HCT116 (cell line): ENCODE data around the gene EGFR. TPM values are rescaled to one million over a fixed set of nuclear protein-coding genes. Genes with fewer than 3 reads are reported as not detected.

ENCODE experiments used
- ATAC-seq: fragments of 200-7000 bp; cut with Tn5 transposase; 2 replicates; pipeline ENCODE4 v1.9.1; 2020; ENCODE audit warnings: mild to moderate bottlenecking, moderate library complexity
- BruUV-seq: library from RNA; stranded (reverse); fragments of 400-500 nt; replicated peaks from 2 replicates; lab custom pipeline; 2021; lab: Mats Ljungman, UMichigan
- CTCF ChIA-PET: fragments of 300-600 bp; sonication (Branson Sonifier 250); formaldehyde crosslinking; loops from one replicate; lab custom pipeline; 2021; ENCODE audit warnings: antibody characterized with exemption; lab: Charles Lee
- POLR2A ChIA-PET: fragments of 300-600, 350-600 bp; sonication (Branson Sonifier 250); formaldehyde crosslinking; loops from one replicate; lab custom pipeline; 2021; ENCODE audit warnings: antibody characterized with exemption; lab: Charles Lee
- RAD21 ChIA-PET, 2 experiments: fragments of 300-600 bp; sonication (Branson Sonifier 250); formaldehyde crosslinking; loops; one replicate each; lab custom pipeline; 2023; ENCODE audit warnings: low total read pairs in 2 of 2; ENCODE audit not compliant: uncharacterized antibody in 2 of 2, unreplicated experiment in 2 of 2, low non-redundant PET in 1 of 2; lab: Charles Lee
- DNase-seq: peaks from one replicate; pipeline ENCODE4 v3.0.0-alpha.2; 2010; ENCODE audit warnings: low read depth, low spot score
- H2AFZ ChIP-seq: fragments of 200-600 bp; shearing (Covaris generic), sonication (generic); 2 replicates; pipeline ENCODE4 v1.6.1; 2017; ENCODE audit warnings: low read depth, mixed run types, mixed read lengths, antibody characterized with exemption, low read length; ENCODE audit not compliant: poor library complexity, severe bottlenecking
- H3K27ac ChIP-seq: 2 replicates; pipeline ENCODE4 v1.5.1; 2012; ENCODE audit warnings: low read depth, low read length
- H3K27me3 ChIP-seq: fragments of 200-600 bp; sonication (generic); 2 replicates; pipeline ENCODE4 v1.6.1; 2016; ENCODE audit warnings: mixed run types, low read length, mixed read lengths; ENCODE audit not compliant: insufficient read depth
- H3K36me3 ChIP-seq, 2 experiments: fragments of 200-500 bp in 1 of 2; fragments of 200-600 bp in 1 of 2; sonication (Bioruptor generic) in 1 of 2; sonication (generic) in 1 of 2; 2 replicates each; pipeline versions ENCODE4 v1.5.1 to v1.6.1; 2014 to 2016; ENCODE audit warnings: low read length in 2 of 2, inconsistent platforms in 1 of 2, mixed read lengths in 1 of 2, mixed run types in 1 of 2; ENCODE audit not compliant: insufficient read depth in 2 of 2, control insufficient read depth in 1 of 2
- H3K4me1 ChIP-seq, 2 experiments: fragments of 200-600 bp in 1 of 2; sonication (generic) in 1 of 2; 2 replicates each; pipeline versions ENCODE4 v1.5.1 to v1.6.1; 2012 to 2017; ENCODE audit warnings: low read length in 2 of 2, inconsistent platforms in 1 of 2, mild to moderate bottlenecking in 1 of 2, mixed read lengths in 1 of 2, mixed run types in 1 of 2, moderate library complexity in 1 of 2; ENCODE audit not compliant: insufficient read depth in 2 of 2, control insufficient read depth in 1 of 2
- H3K4me2 ChIP-seq: fragments of 200-600 bp; sonication (generic); 2 replicates; pipeline ENCODE4 v1.6.1; 2017; ENCODE audit warnings: mixed run types, low read length, mixed read lengths
- H3K4me3 ChIP-seq, 2 experiments: fragments of 200-600 bp in 1 of 2; sonication (generic) in 1 of 2; replicated peaks in 1 of 2; 2 replicates each; pipeline ENCODE4 v1.5.1; 2011 to 2016; ENCODE audit warnings: low read length in 2 of 2, control low read depth in 1 of 2, low read depth in 1 of 2, mild to moderate bottlenecking in 1 of 2, mixed read lengths in 1 of 2, mixed run types in 1 of 2
- H3K79me2 ChIP-seq: fragments of 200-600 bp; sonication (generic); 2 replicates; pipeline ENCODE4 v1.6.1; 2017; ENCODE audit warnings: mild to moderate bottlenecking, mixed run types, low read length, moderate library complexity, mixed read lengths; ENCODE audit not compliant: insufficient read depth
- H3K9ac ChIP-seq: fragments of 200-600 bp; sonication (generic); 2 replicates; pipeline ENCODE4 v1.6.1; 2016; ENCODE audit warnings: low read length, mixed read lengths
- H3K9me2 ChIP-seq: fragments of 200-600 bp; sonication (generic), shearing (Covaris generic); 2 replicates; pipeline ENCODE4 v1.6.1; 2017; ENCODE audit warnings: mixed run types, mild to moderate bottlenecking, moderate library complexity; ENCODE audit not compliant: insufficient read depth
- H3K9me3 ChIP-seq, 2 experiments: fragments of 200-500 bp in 1 of 2; fragments of 200-600 bp in 1 of 2; sonication (Bioruptor generic) in 1 of 2; sonication (generic) in 1 of 2; 2 replicates each; pipeline ENCODE4 v1.6.1; 2014 to 2017; ENCODE audit warnings: low read length in 2 of 2, mixed read lengths in 2 of 2, inconsistent platforms in 1 of 2, low read depth in 1 of 2, mild to moderate bottlenecking in 1 of 2, mixed run types in 1 of 2, moderate library complexity in 1 of 2; ENCODE audit not compliant: control insufficient read depth in 1 of 2, insufficient read depth in 1 of 2
- H4K20me1 ChIP-seq: fragments of 200-600 bp; sonication (generic), shearing (Covaris generic); 2 replicates; pipeline ENCODE4 v1.6.1; 2017; ENCODE audit warnings: mixed run types, mild to moderate bottlenecking, moderate library complexity; ENCODE audit not compliant: insufficient read depth
- EZH2 ChIP-seq: fragments of 200-600 bp; sonication (generic); IDR thresholded peaks from 2 replicates; pipeline ENCODE4 v1.6.1; 2017; ENCODE audit warnings: antibody characterized with exemption, mixed run types
- POLR2AphosphoS5 ChIP-seq: IDR thresholded peaks from 2 replicates; pipeline ENCODE4 v1.6.1; 2011; ENCODE audit warnings: mild to moderate bottlenecking, low read depth, low read length, moderate library complexity
- SRF ChIP-seq: IDR thresholded peaks from 2 replicates; pipeline ENCODE4 v1.6.1; 2012; ENCODE audit warnings: low read depth
- TCF7L2 ChIP-seq: IDR thresholded peaks from 2 replicates; pipeline ENCODE4 v1.7.0; 2011; ENCODE audit warnings: borderline replicate concordance, inconsistent platforms; ENCODE audit not compliant: insufficient read depth, insufficient read length; ENCODE audit errors: extremely low read depth
- YY1 ChIP-seq: IDR thresholded peaks from 2 replicates; pipeline ENCODE4 v1.6.1; 2011; ENCODE audit warnings: low read length, low read depth, moderate library complexity, mild to moderate bottlenecking; ENCODE audit not compliant: insufficient replicate concordance; ENCODE audit errors: extremely low read depth
- ZFX ChIP-seq: fragments of 450-650 bp; IDR thresholded peaks from 2 replicates; pipeline ENCODE4 v1.6.1; 2017
- intact Hi-C: fragments of 100-400 bp; cut with micrococcal nuclease; formaldehyde crosslinking; loops from 2 replicates; pipeline ENCODE4 v1.10.0; 2022
- total RNA-seq: library from RNA; stranded (reverse); gene quantifications from one replicate; pipeline ENCODE4 v1.2.1, GENCODE V29; 2021; ENCODE audit not compliant: unreplicated experiment
- TF ChIP-seq, protein P1 (sequence below): IDR thresholded peaks from 2 replicates; pipeline ENCODE4 v1.6.1; 2012; ENCODE audit warnings: low read depth
- TF ChIP-seq, protein P2 (sequence below): IDR thresholded peaks from 2 replicates; pipeline ENCODE4 v1.6.1; 2011; ENCODE audit warnings: mild to moderate bottlenecking, low read length, moderate library complexity; ENCODE audit not compliant: insufficient replicate concordance; ENCODE audit errors: extremely low read depth

EGFR gene
- total RNA-seq, 1 experiment from 2014 or later = 71.5 TPM

DNA sequence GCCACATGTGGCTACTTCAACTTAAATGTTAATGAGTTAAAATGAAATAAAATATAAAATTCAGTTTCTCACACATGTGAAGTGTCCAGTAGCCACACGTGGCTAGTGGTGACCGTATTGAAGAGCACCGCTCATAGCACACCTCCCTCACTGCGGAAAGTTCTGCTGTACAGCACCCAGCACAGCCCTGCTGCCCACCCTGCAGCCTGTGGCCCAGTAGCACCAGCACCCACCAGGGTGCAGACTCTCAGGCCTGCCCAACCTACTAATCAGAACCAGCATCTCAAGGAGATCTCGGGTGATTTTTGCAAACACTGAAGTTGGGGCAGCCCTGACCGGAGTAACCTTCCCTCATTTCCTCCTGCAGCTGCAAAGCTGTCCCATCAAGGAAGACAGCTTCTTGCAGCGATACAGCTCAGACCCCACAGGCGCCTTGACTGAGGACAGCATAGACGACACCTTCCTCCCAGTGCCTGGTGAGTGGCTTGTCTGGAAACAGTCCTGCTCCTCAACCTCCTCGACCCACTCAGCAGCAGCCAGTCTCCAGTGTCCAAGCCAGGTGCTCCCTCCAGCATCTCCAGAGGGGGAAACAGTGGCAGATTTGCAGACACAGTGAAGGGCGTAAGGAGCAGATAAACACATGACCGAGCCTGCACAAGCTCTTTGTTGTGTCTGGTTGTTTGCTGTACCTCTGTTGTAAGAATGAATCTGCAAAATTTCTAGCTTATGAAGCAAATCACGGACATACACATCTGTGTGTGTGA lies 183.5 kb downstream of the EGFR start:
- intact Hi-C loops = no loop called here
- ATAC-seq = no peak
- DNase-seq = no peak
- no peak overlapping the region for H3K4me2 ChIP-seq
- no peaks in the 10 kb centered on the region for H3K4me1 ChIP-seq
- ChIA-PET RAD21 (no interaction called here), POLR2A (no interaction called here), CTCF (no interaction called here)
- H3K4me3 ChIP-seq = no peak overlapping the region
- H3K9me2 ChIP-seq = no peaks in the 10 kb centered on the region
- no peak overlapping the region for H3K27ac ChIP-seq
- no peaks in the 10 kb centered on the region for H3K27me3 ChIP-seq
- H3K9me3 ChIP-seq = no peaks in the 10 kb centered on the region
- H4K20me1 ChIP-seq = no peaks in the 10 kb centered on the region
- no peak overlapping the region for H2AFZ ChIP-seq
- no TSS peak for BruUV-seq
- TF ChIP-seq, protein P1, sequence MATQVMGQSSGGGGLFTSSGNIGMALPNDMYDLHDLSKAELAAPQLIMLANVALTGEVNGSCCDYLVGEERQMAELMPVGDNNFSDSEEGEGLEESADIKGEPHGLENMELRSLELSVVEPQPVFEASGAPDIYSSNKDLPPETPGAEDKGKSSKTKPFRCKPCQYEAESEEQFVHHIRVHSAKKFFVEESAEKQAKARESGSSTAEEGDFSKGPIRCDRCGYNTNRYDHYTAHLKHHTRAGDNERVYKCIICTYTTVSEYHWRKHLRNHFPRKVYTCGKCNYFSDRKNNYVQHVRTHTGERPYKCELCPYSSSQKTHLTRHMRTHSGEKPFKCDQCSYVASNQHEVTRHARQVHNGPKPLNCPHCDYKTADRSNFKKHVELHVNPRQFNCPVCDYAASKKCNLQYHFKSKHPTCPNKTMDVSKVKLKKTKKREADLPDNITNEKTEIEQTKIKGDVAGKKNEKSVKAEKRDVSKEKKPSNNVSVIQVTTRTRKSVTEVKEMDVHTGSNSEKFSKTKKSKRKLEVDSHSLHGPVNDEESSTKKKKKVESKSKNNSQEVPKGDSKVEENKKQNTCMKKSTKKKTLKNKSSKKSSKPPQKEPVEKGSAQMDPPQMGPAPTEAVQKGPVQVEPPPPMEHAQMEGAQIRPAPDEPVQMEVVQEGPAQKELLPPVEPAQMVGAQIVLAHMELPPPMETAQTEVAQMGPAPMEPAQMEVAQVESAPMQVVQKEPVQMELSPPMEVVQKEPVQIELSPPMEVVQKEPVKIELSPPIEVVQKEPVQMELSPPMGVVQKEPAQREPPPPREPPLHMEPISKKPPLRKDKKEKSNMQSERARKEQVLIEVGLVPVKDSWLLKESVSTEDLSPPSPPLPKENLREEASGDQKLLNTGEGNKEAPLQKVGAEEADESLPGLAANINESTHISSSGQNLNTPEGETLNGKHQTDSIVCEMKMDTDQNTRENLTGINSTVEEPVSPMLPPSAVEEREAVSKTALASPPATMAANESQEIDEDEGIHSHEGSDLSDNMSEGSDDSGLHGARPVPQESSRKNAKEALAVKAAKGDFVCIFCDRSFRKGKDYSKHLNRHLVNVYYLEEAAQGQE = no peak
- peaks cover 65 to 80% of the 10 kb centered on the region in 2 experiments for H3K36me3 ChIP-seq
- no peaks in the 10 kb centered on the region for H3K79me2 ChIP-seq
- H3K9ac ChIP-seq = no peak overlapping the region

DNA sequence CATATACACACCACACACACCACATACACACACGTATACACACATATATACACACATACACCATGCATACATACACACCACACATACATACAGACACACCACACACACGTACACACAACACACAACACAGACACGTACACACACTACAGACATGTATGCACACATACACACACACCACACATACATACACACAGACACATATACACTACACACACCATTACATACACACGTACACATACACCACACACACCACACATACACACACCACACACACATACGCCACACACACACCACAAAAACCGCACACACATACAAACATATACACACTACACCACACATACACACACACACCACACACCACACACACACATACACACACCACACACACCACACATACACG lies 184.5 kb downstream of the EGFR start:
- no peaks in the 10 kb centered on the region for H3K9me3 ChIP-seq
- RAD21 ChIA-PET = no interaction called here
- ATAC-seq = no peak
- no peak for DNase-seq
- H3K9ac ChIP-seq = no peak overlapping the region
- no peaks in the 10 kb centered on the region for H3K27me3 ChIP-seq
- no peaks in the 10 kb centered on the region for H3K79me2 ChIP-seq
- BruUV-seq = no TSS peak
- no peak overlapping the region for H3K4me2 ChIP-seq
- no peak overlapping the region for H2AFZ ChIP-seq
- no peak overlapping the region for H3K27ac ChIP-seq
- POLR2A ChIA-PET = no interaction called here
- intact Hi-C loops = no loop called here
- no peaks in the 10 kb centered on the region for H3K9me2 ChIP-seq
- H3K36me3 ChIP-seq = peaks cover 71 to 87% of the 10 kb centered on the region in 2 experiments
- CTCF ChIA-PET = no interaction called here
- no peak overlapping the region for H3K4me3 ChIP-seq
- H4K20me1 ChIP-seq = no peaks in the 10 kb centered on the region
- no peaks in the 10 kb centered on the region for H3K4me1 ChIP-seq
- TF ChIP-seq, protein P1 = no peak
- TF ChIP-seq, protein P2, sequence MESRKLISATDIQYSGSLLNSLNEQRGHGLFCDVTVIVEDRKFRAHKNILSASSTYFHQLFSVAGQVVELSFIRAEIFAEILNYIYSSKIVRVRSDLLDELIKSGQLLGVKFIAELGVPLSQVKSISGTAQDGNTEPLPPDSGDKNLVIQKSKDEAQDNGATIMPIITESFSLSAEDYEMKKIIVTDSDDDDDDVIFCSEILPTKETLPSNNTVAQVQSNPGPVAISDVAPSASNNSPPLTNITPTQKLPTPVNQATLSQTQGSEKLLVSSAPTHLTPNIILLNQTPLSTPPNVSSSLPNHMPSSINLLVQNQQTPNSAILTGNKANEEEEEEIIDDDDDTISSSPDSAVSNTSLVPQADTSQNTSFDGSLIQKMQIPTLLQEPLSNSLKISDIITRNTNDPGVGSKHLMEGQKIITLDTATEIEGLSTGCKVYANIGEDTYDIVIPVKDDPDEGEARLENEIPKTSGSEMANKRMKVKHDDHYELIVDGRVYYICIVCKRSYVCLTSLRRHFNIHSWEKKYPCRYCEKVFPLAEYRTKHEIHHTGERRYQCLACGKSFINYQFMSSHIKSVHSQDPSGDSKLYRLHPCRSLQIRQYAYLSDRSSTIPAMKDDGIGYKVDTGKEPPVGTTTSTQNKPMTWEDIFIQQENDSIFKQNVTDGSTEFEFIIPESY = no peak
- no peak for TF ChIP-seq POLR2AphosphoS5
- TF ChIP-seq ZFX = no peak
- TF ChIP-seq EZH2 = no peak
- no peak for TF ChIP-seq SRF
- no peak for TF ChIP-seq TCF7L2
- TF ChIP-seq YY1 = no peak
